Peyer's patch (tissue), 4 donors: ENCODE results near the gene MTFMT. TPM values are rescaled to one million over a fixed set of nuclear protein-coding genes. Genes with fewer than 3 reads are reported as not detected.
"Not testable (repeated sequence)": the region's sequence is repeated elsewhere in the genome, so short reads cannot be mapped to it uniquely, and the experiment has no call there.

Source experiments
- DNase-seq, 3 donors: peaks; one replicate each; pipeline ENCODE4 v3.0.0-alpha.2; 2017 to 2019
- H3K27ac ChIP-seq, 4 donors: fragments of 200-600 bp; sonication (generic); one replicate each; pipeline ENCODE4 v1.5.1; 2016 to 2019
- H3K27me3 ChIP-seq, 2 donors: fragments of 200-600 bp; sonication (generic); one replicate each; pipeline ENCODE4 v1.5.1; 2019
- H3K36me3 ChIP-seq, 3 donors: fragments of 200-600 bp; sonication (generic); one replicate each; pipeline ENCODE4 v1.5.1; 2016 to 2019
- H3K4me1 ChIP-seq, 4 donors: fragments of 200-600 bp; sonication (generic); one replicate each; pipeline ENCODE4 v1.5.1; 2016 to 2019
- H3K4me3 ChIP-seq, 4 donors: fragments of 200-600 bp; sonication (generic); 1 replicate in 3 of 4; 2 replicates in 1 of 4; pipeline ENCODE4 v1.5.1; 2016 to 2019; ENCODE audit warnings: mild to moderate bottlenecking in 1 of 4
- H3K9me3 ChIP-seq, 4 donors: fragments of 200-600 bp; sonication (generic); one replicate each; pipeline ENCODE4 v1.5.1; 2016 to 2019; ENCODE audit warnings: mild to moderate bottlenecking in 1 of 4
- POLR2A ChIP-seq, 2 donors: fragments of 450-650 bp; IDR thresholded peaks; one replicate each; pipeline ENCODE4 v1.5.1; 2017; ENCODE audit warnings: antibody characterized with exemption in 2 of 2, mild to moderate bottlenecking in 2 of 2, moderate library complexity in 2 of 2
- total RNA-seq, 4 donors: library from RNA; depleted of rRNA; stranded (reverse); fragments of >200 nt; gene quantifications; one replicate each; pipeline ENCODE4 v1.1.0, GENCODE V29; 2016
- TF ChIP-seq, protein P1 (sequence below), 6 experiments: fragments of 450-650 bp in 4 of 6; fragments of 200-600 bp in 2 of 6; sonication (generic) in 1 of 6; IDR thresholded peaks; one replicate each; pipeline ENCODE4 v1.5.1; 2017 to 2019; ENCODE audit warnings: antibody characterized with exemption in 6 of 6, mild to moderate bottlenecking in 3 of 6, moderate library complexity in 1 of 6

The MTFMT gene
- total RNA-seq, 4 donors from 2014 or later = 22.3 to 39.9 (median 36.9) TPM

DNA sequence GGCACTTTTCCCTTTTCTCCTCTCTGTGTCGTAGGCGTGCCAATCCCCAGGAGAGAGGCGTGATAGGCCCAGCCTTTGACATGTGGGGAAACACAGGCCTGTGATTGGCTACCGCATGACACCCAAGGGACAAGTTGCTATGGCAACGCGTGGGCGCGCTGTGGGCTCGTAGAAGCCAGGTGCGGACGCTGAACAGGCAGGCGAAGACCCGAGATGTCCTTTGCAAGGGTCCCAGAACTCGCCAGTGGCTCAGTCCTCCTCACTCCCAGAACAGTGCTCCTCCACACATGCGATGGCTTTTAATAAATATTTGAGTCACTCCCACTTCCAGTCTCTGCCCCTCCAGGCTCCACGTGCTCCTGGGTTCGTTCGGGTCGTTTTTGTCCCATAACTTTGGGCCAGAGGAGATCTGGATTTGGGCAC is 20.0 kb upstream of the MTFMT start:
- no peak for TF ChIP-seq POLR2A (IDR thresholded peaks at IDR 0.05)
- TF ChIP-seq, protein P1, sequence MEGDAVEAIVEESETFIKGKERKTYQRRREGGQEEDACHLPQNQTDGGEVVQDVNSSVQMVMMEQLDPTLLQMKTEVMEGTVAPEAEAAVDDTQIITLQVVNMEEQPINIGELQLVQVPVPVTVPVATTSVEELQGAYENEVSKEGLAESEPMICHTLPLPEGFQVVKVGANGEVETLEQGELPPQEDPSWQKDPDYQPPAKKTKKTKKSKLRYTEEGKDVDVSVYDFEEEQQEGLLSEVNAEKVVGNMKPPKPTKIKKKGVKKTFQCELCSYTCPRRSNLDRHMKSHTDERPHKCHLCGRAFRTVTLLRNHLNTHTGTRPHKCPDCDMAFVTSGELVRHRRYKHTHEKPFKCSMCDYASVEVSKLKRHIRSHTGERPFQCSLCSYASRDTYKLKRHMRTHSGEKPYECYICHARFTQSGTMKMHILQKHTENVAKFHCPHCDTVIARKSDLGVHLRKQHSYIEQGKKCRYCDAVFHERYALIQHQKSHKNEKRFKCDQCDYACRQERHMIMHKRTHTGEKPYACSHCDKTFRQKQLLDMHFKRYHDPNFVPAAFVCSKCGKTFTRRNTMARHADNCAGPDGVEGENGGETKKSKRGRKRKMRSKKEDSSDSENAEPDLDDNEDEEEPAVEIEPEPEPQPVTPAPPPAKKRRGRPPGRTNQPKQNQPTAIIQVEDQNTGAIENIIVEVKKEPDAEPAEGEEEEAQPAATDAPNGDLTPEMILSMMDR (IDR thresholded peaks at IDR 0.05) = no peak
- H3K4me3 ChIP-seq = peak overlapping the region; percentile 1 to 41 (median 30)
- peak; percentile 84 to 96 (median 96) for DNase-seq
- no peaks in the 10 kb centered on the region for H3K9me3 ChIP-seq
- H3K36me3 ChIP-seq = peaks cover 0 to 17% (median 0%) of the 10 kb centered on the region in 3 donors
- no peak overlapping the region for H3K27ac ChIP-seq
- peaks cover 0 to 18% (median 4%) of the 10 kb centered on the region in 4 donors for H3K4me1 ChIP-seq
- no peaks in the 10 kb centered on the region for H3K27me3 ChIP-seq

DNA sequence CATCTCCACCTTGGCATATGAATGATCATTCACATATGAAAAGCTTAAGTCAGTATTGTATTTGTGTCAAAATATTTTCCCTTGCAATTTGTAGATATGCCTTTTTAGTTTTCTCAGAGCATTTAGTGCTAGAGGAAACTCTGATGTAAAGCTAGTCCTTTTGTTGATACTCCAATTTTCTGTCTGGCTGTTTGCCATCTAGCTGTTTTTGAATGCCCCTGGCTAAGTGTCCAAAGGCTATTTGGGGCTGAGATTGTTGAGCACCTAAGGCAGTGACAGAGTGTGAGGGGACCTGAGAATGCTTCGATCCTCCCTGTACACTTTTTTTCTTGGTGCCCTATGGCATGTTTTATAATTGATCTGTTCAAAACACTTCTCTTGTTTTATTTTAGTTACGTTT is 18.8 kb upstream of the MTFMT start:
- Histone ChIP-seq H3K4me1 (peaks cover 0 to 18% (median 8%) of the 10 kb centered on the region in 4 donors), H3K9me3 (no peaks in the 10 kb centered on the region), H3K36me3 (peaks cover 0 to 6% (median 0%) of the 10 kb centered on the region in 3 donors), H3K27ac (no peak overlapping the region), H3K27me3 (no peaks in the 10 kb centered on the region), H3K4me3 (peak overlapping the region in 2 of 4 donors; percentile 46 to 53)
- DNase-seq = no peak
- no peak for TF ChIP-seq POLR2A (IDR thresholded peaks at IDR 0.05)

GRCh38 chr15:65044724-65045481 is 15.5 kb upstream of the MTFMT start, which contains the start of gene SLC51B:
SLC51B (plus strand) TSS chr15:65045387; CDS start chr15:65050005, 4,618 bp downstream.
- Histone ChIP-seq H3K9me3 (no peaks in the 10 kb centered on the region), H3K36me3 (no peaks in the 10 kb centered on the region), H3K27me3 (no peaks in the 10 kb centered on the region), H3K4me1 (peaks cover 0 to 32% (median 11%) of the 10 kb centered on the region in 4 donors), H3K27ac (peak within 1 kb of the TSS in 3 of 4 donors; percentile 62 to 91 (median 76)), H3K4me3 (peak within 1 kb of the TSS in 3 of 4 donors; percentile 13 to 53 (median 46))
- TF ChIP-seq POLR2A (IDR thresholded peaks at IDR 0.05) = peak; percentile 77 to 85
- TF ChIP-seq, protein P1 (IDR thresholded peaks at IDR 0.05) = no peak
- peak in 2 of 3 donors; percentile 81 to 86 for DNase-seq

- DNase-seq, H3K4me3 ChIP-seq, H3K27me3 ChIP-seq, H3K36me3 ChIP-seq, H3K9me3 ChIP-seq: not testable (repeated sequence)
- Histone ChIP-seq H3K4me1 (peaks cover 0 to 25% (median 8%) of the 10 kb centered on the region in 4 donors), H3K27ac (peak overlapping the region in 3 of 4 donors; percentile 61 to 91 (median 76))
Observed at GRCh38 chr15:65044218-65044617, 14.8 kb upstream of the MTFMT start.

GRCh38 chr15:65042776-65043327 is 13.4 kb upstream of the MTFMT start:
- Histone ChIP-seq H3K36me3 (no peaks in the 10 kb centered on the region), H3K4me1 (peaks cover 0 to 23% (median 8%) of the 10 kb centered on the region in 4 donors), H3K27ac (peak overlapping the region in 3 of 4 donors; percentile 61 to 91 (median 76)), H3K9me3 (no peaks in the 10 kb centered on the region), H3K27me3 (no peaks in the 10 kb centered on the region), H3K4me3 (no peak overlapping the region)
- TF ChIP-seq, protein P1 (IDR thresholded peaks at IDR 0.05) = no peak
- TF ChIP-seq POLR2A (IDR thresholded peaks at IDR 0.05) = no peak
- DNase-seq = peak in 1 of 3 donors; percentile 58

DNA sequence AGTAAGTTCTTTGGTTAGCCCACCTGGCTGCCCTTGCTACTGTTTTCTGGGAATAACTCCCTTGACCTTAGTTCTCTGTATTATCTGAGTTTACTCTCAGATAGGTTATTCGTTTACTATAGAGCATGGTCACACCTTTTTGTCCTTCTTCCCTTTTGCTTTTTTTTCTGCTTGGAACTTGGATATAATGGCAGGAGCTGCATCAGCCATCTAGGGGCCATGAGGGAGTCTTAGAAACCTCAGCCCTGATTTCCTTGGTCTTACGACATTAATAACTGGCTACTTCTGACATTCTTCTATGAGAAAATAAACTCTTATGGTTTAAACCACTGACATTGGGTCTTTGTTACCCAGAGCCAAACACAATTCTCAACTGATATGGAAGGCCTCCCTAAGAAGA is 12.3 kb upstream of the MTFMT start:
- DNase-seq = no peak
- no peaks in the 10 kb centered on the region for H3K36me3 ChIP-seq
- H3K27ac ChIP-seq = peak overlapping the region in 1 of 4 donors; percentile 61
- H3K4me3 ChIP-seq = no peak overlapping the region
- TF ChIP-seq, protein P1 (IDR thresholded peaks at IDR 0.05) = no peak
- no peak for TF ChIP-seq POLR2A (IDR thresholded peaks at IDR 0.05)
- peaks cover 0 to 26% (median 8%) of the 10 kb centered on the region in 4 donors for H3K4me1 ChIP-seq
- H3K27me3 ChIP-seq = no peaks in the 10 kb centered on the region
- H3K9me3 ChIP-seq = no peaks in the 10 kb centered on the region
